K562 (cell line): ENCODE measurements around the gene CPE. TPM values are rescaled to one million over a fixed set of nuclear protein-coding genes. Genes with fewer than 3 reads are reported as not detected.

Experiments
- ATAC-seq: fragments of 200-7000 bp; cut with Tn5 transposase; 3 replicates; pipeline ENCODE4 v1.9.1; 2020; ENCODE audit warnings: moderate library complexity
- BruUV-seq: library from RNA; stranded (reverse); fragments of 400-500 nt; replicated peaks from 2 replicates; lab custom pipeline; 2021; lab: Mats Ljungman, UMichigan
- CTCF ChIA-PET: fragments of 300-600 bp; formaldehyde crosslinking; extraction: SDS; loops from one replicate; lab custom pipeline; 2021; ENCODE audit warnings: low intra/inter-chr PET ratio; lab: Yijun Ruan, JAX
- POLR2A ChIA-PET: fragments of 300-600, 350-650 bp; sonication (Branson Sonifier 250); formaldehyde crosslinking; extraction: SDS; loops from one replicate; lab custom pipeline; 2021; ENCODE audit warnings: antibody characterized with exemption, inconsistent platforms; lab: Yijun Ruan, JAX
- DNase-seq, 4 experiments: peaks; one replicate each; pipeline versions ENCODE4 v3.0.0 to v3.0.0-alpha.2; 2011 to 2018; ENCODE audit warnings: low spot score in 3 of 4, mixed read lengths in 3 of 4; ENCODE audit errors: extremely low read depth in 1 of 4
- FAIRE-seq: peaks from 2 replicates; lab custom pipeline; 2011; peaks lifted over from hg19 to GRCh38; lab: Jason Lieb, UNC
- H2AFZ ChIP-seq: 2 replicates; pipeline ENCODE4 v1.6.0; 2011; ENCODE audit warnings: low read depth, low read length, control low read depth, inconsistent platforms
- H3K27ac ChIP-seq: fragments of 200-600 bp; 3 replicates; pipeline ENCODE4 v1.8.0; 2011; ENCODE audit warnings: low read depth, mild to moderate bottlenecking, control low read depth, inconsistent platforms, low read length, moderate library complexity, mixed read lengths; ENCODE audit errors: extremely low read depth
- H3K27me3 ChIP-seq, 2 experiments: fragments of 300-600 bp in 1 of 2; 2 replicates in 1 of 2; 3 replicates in 1 of 2; pipeline versions ENCODE4 v1.6.0 to v1.8.0; 2011; ENCODE audit warnings: inconsistent platforms in 2 of 2, low read length in 2 of 2, mild to moderate bottlenecking in 1 of 2, mixed read lengths in 1 of 2, moderate library complexity in 1 of 2; ENCODE audit not compliant: control insufficient read depth in 2 of 2, insufficient read depth in 2 of 2
- H3K36me3 ChIP-seq: fragments of 300-600 bp; 3 replicates; pipeline ENCODE4 v1.8.0; 2011; ENCODE audit warnings: mild to moderate bottlenecking, low read length, inconsistent platforms; ENCODE audit not compliant: control insufficient read depth, insufficient read depth
- H3K4me1 ChIP-seq, 2 experiments: fragments of 200-600 bp in 1 of 2; replicated peaks in 1 of 2; 2 replicates in 1 of 2; 3 replicates in 1 of 2; pipeline versions ENCODE4 v1.5.1 to v1.8.0; 2011; ENCODE audit warnings: inconsistent platforms in 2 of 2, low read length in 2 of 2, mild to moderate bottlenecking in 1 of 2, mixed read lengths in 1 of 2, moderate library complexity in 1 of 2; ENCODE audit not compliant: control insufficient read depth in 2 of 2, insufficient read depth in 2 of 2
- H3K4me2 ChIP-seq: 2 replicates; pipeline ENCODE4 v1.6.1; 2011; ENCODE audit warnings: low read length, control low read depth, inconsistent platforms, mixed read lengths; ENCODE audit not compliant: insufficient read depth
- H3K4me3 ChIP-seq: fragments of 200-600 bp; sonication (generic), shearing (Covaris generic); 2 replicates; pipeline ENCODE4 v1.5.1; 2016; ENCODE audit warnings: control low read depth, inconsistent platforms
- H3K79me2 ChIP-seq: fragments of 200-600 bp; 3 replicates; pipeline ENCODE4 v1.8.0; 2011; ENCODE audit warnings: low read length, inconsistent platforms; ENCODE audit not compliant: control insufficient read depth, insufficient read depth
- H3K9ac ChIP-seq, 2 experiments: 2 replicates each; pipeline versions ENCODE4 v1.6.0 to v1.6.1; 2011; ENCODE audit warnings: low read depth in 2 of 2, low read length in 2 of 2, control low read depth in 1 of 2, inconsistent platforms in 1 of 2, mild to moderate bottlenecking in 1 of 2, mixed read lengths in 1 of 2; ENCODE audit not compliant: insufficient read depth in 1 of 2
- H3K9me1 ChIP-seq: one replicate; pipeline ENCODE4 v1.6.0; 2011; ENCODE audit warnings: inconsistent platforms, mild to moderate bottlenecking, low read length, moderate library complexity; ENCODE audit not compliant: control insufficient read depth, insufficient read depth
- H3K9me3 ChIP-seq: replicated peaks from 2 replicates; pipeline ENCODE4 v1.5.1; 2011; ENCODE audit warnings: low read depth, low read length, inconsistent platforms; ENCODE audit not compliant: control insufficient read depth, insufficient read depth
- H4K20me1 ChIP-seq: replicated peaks from 2 replicates; pipeline ENCODE4 v1.6.1; 2011; ENCODE audit warnings: low read length, inconsistent platforms, mixed read lengths; ENCODE audit not compliant: control insufficient read depth, insufficient read depth
- DDX20 ChIP-seq: fragments of 450-650 bp; IDR thresholded peaks from 2 replicates; pipeline ENCODE4 v1.6.1; 2016; ENCODE audit warnings: missing genetic modification characterization, low read depth, mild to moderate bottlenecking, missing compliant biosample characterization, moderate library complexity
- E2F8 ChIP-seq: fragments of 450-650 bp; IDR thresholded peaks from 2 replicates; pipeline ENCODE4 v1.7.1; 2018; ENCODE audit warnings: mild to moderate bottlenecking, low read depth; ENCODE audit not compliant: partially characterized antibody
- ELF1 ChIP-seq: fragments of 200-800 bp; sonication (Bioruptor generic); IDR thresholded peaks from 2 replicates; pipeline ENCODE4 v1.6.1; 2016; ENCODE audit warnings: missing genetic modification characterization, missing compliant biosample characterization
- FOXJ3 ChIP-seq: sonication (generic); formaldehyde crosslinking; IDR thresholded peaks from 2 replicates; pipeline ENCODE4 v1.4.0; 2020; ENCODE audit warnings: mild to moderate bottlenecking, missing genetic modification reagents
- MYNN ChIP-seq, 2 experiments: sonication (generic); formaldehyde crosslinking in 1 of 2; IDR thresholded peaks; 2 replicates each; pipeline versions ENCODE4 v1.5.0 to v1.6.1; 2016 to 2020; ENCODE audit warnings: antibody characterized with exemption in 1 of 2, missing genetic modification reagents in 1 of 2
- POLR2A ChIP-seq: fragments of 450-650 bp; conservative IDR thresholded peaks from 2 replicates; pipeline ENCODE4 v1.6.1; 2016
- THAP12 ChIP-seq: fragments of 250-450 bp; sonication (Bioruptor Pico); IDR thresholded peaks from 2 replicates; pipeline ENCODE4 v1.9.0; 2021; ENCODE audit warnings: mild to moderate bottlenecking, inconsistent platforms
- THRB ChIP-seq: fragments of 450-650 bp; formaldehyde crosslinking; conservative IDR thresholded peaks from 2 replicates; pipeline ENCODE4 v1.4.0; 2022; ENCODE audit warnings: mild to moderate bottlenecking, missing genetic modification characterization
- TSHZ1 ChIP-seq: fragments of 250-450 bp; sonication (Bioruptor Pico); IDR thresholded peaks from 2 replicates; pipeline ENCODE4 v1.4.0; 2020; ENCODE audit warnings: mild to moderate bottlenecking, moderate library complexity
- U2AF1 ChIP-seq: fragments of 200-400 bp; formaldehyde crosslinking; optimal IDR thresholded peaks from 2 replicates; pipeline ENCODE3; 2017; ENCODE audit warnings: mild to moderate bottlenecking, low read depth, low read length, moderate library complexity
- ZNF140 ChIP-seq: fragments of 250-450 bp; sonication (Bioruptor Pico); IDR thresholded peaks from 2 replicates; pipeline ENCODE4 v1.8.0; 2021; ENCODE audit warnings: moderate library complexity, mild to moderate bottlenecking, inconsistent platforms
- WGBS: fragments of 100-300 bp; shearing (Covaris generic); methylation state at CpG from one replicate; pipeline ENCODE4 v1.1.6; 2016; ENCODE audit warnings: low coverage, mixed read lengths; ENCODE audit not compliant: insufficient coverage; ENCODE audit errors: missing lambda C conversion rate; 5-methylcytosine and 5-hydroxymethylcytosine counted together
- in situ Hi-C: fragments of 300-500 bp; cut with MboI; formaldehyde crosslinking; loops from 4 replicates; pipeline ENCODE4 v1.15.0; 2018; ENCODE audit warnings: inconsistent platforms, mixed read lengths
- intact Hi-C: fragments of 100-400 bp; cut with micrococcal nuclease; formaldehyde crosslinking; loops from 2 replicates; pipeline ENCODE4 v1.14.2; 2022
- polyA plus RNA-seq, 8 experiments: library from polyadenylated mRNA; depleted of rRNA in 4 of 8; stranded (reverse) in 5 of 8; unstranded in 3 of 8; fragments of >200 nt; fragmentation: Nextera tagmentation in 2 of 8; fragmentation: Illumina TruSeq in 1 of 8; extraction: Ambion mirVana in 2 of 8; extraction: Trizol in 1 of 8; gene quantifications; 2 replicates each; pipeline versions ENCODE4 v1.2.1 to v1.2.3, GENCODE V29; 2011 to 2014; ENCODE audit warnings: inconsistent platforms in 1 of 8, missing spikeins in 1 of 8
- total RNA-seq, 7 experiments: library from RNA; depleted of rRNA in 6 of 7; stranded (reverse); fragments of >200 nt in 6 of 7; fragmentation: Illumina TruSeq in 2 of 7; extraction: Trizol in 2 of 7; gene quantifications; 2 replicates each; pipeline versions ENCODE4 v1.2.1 to v1.2.3, GENCODE V29; 2011 to 2021; ENCODE audit warnings: low replicate concordance in 1 of 7

CPE gene
- total and polyA plus RNA-seq, 9 of the 15 experiments (the other 6 are each of a cell fraction or from before 2014, with no cell fraction given), result 0.04 to 0.16 (median 0.06) TPM; not detected in 4

- TF ChIP-seq THAP12, result no peak
Measured at GRCh38 chr4:165516281-165516833, 137.5 kb downstream of the CPE start (continued).

- no TSS peak for BruUV-seq
- TF ChIP-seq FOXJ3 (CRISPR knock-in tag) (no peak), U2AF1 (no peak), ELF1 (tag) (no peak), POLR2A (no peak), THRB (no peak), TSHZ1 (CRISPR knock-in tag) (no peak), MYNN (IDR thresholded peaks at IDR 0.05) (no peak), MYNN (CRISPR knock-in tag; IDR thresholded peaks at IDR 0.05) (no peak), DDX20 (tag) (no peak), E2F8 (no peak), ZNF140 (no peak)
Measured at GRCh38 chr4:165517216-165517615, 138.4 kb downstream of the CPE start.

More at GRCh38 chr4:165517216-165517615, 138.4 kb downstream of the CPE start:
- no peaks in the 10 kb centered on the region for H3K36me3 ChIP-seq
- H3K79me2 ChIP-seq, result no peaks in the 10 kb centered on the region
- no peaks in the 10 kb centered on the region for H3K4me1 ChIP-seq
- intact Hi-C loops, result no loop called here
- H2AFZ ChIP-seq, result no peak overlapping the region
- H3K9ac ChIP-seq, result no peak overlapping the region
- no peak overlapping the region for H3K27ac ChIP-seq
- CTCF ChIA-PET, result no interaction called here
- POLR2A ChIA-PET, result no interaction called here
- DNase-seq (no peak), FAIRE-seq (no peak), ATAC-seq (no peak)
- no peak overlapping the region for H3K4me2 ChIP-seq
- no peaks in the 10 kb centered on the region for H3K27me3 ChIP-seq
- 9% methylated on average over 1 of the region's 1 CpG for WGBS
- no peaks in the 10 kb centered on the region for H3K9me1 ChIP-seq
- H4K20me1 ChIP-seq, result no peaks in the 10 kb centered on the region
- in situ Hi-C loops, result no loop called here
- H3K9me3 ChIP-seq, result no peaks in the 10 kb centered on the region
- no peak overlapping the region for H3K4me3 ChIP-seq
